ENCODE measurements around the gene ARAP1.

The ARAP1 gene

DNA sequence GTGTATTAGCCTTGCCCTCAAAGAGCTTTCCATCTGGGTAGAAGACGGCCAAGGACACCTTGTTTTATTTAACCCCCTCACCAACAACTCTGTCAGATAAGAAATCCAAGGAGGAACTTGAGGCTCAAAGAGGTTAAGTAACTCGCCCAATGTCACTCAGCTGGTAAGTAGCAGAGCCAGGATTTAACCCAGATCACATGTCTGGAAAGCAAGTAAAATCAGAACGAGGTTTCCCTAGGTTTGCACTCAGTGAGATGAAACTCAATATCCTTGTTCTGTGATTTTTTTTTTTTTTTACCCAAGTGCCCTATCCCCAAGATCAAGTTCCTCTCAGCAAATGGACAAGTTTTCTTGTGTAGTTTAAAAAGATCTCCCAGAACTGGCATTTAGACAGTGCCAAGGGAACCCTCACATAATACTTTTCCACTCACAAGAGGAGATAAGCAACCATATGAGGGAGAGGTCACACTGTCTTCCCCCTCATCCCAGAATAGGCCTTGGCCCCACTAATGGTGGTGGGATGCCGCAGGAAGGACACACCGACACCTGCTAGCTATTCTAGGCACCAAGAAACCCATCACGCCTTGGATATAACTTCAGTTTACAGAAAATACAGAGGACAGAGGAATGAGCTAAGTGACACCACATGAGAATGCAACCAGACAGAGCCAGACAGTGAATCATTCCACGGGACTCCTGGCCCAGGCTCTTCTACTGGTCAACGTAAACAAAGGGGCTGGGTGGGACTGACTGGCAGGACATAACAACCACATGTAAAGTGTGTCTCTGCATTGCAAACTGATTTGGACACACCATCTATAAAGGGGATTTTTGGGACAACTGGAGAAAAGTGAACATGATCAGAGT, 8.6 kb upstream of the ARAP1 start:
- DNase-seq, result no peak

DNA sequence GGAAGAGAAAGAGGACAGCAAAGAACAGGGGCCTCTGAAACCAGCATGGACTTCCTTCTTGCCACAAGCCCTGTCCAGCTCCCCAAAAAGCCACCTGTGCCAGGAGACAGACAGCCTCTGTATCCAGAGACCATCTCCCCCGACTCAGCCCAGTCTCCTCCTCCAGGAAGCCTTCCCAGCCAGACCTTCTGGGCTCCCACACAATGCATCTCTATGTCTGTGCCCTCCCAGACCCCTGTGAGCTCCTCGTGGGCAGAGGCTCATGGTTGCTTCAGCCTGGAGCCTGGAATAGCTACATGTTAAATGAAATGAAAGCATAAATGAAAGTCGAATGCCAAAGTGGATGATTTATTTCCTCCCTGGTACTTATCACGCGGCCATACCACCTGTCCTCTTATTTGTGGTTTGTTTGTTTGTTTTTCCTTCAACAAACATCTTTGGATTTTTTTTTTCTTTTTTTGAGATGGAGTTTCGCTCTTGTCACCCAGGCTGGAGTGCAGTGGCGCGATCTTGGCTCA, 7.3 kb upstream of the ARAP1 start:
- no peak for DNase-seq

DNA sequence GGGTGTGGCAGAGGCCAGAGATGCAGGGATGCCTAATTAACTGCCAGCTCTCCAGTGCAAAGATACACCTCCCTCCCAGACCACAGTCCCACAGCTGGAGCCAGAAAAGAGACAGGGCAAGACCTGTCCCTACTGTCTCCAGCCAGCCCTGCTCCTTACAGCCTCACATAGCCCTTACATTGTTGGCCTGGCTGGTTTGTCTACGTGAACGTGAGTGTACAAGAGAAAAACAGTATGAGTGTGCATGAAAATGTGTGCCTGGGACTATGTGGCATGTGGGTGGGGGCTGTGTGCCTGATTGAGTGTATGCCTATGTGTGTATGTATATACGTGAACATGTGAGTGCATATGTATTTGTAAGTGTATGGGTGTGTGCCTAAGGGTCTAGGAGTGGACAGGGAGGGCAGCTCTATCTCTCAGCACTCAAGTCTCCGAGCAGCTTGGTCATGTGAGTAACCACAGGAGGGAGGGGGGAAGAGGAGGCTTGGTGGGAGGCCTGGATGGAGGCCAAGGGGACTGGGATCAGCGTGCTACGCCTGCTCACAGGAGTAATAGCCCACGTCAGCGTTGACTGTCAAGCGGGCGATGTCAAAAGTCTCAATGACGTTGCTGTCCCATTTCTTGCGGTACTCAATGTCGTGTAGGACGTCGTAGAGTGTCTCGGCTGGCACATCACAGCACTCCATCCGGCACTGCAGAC, 6.6 kb upstream of the ARAP1 start:
- DNase-seq, result no peak

DNA sequence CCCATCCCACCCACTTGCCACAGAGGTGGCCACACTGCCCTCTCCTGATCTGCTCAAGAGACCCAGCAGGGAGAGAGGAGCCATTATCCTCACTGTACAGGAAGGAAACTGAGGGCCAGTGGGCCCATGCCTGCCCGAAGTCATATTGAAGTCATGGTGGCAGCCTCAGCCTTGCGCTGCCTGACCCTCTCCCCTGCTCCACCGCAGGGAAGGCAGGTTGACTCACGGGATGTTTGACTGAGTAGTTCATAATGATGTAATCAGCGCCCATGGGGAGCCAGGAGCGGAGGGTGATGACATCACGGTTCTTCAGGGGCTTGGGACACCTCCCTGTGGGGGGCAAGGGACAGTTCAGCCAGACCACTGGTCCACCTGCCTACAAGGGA, 6.1 kb upstream of the ARAP1 start:
- no peak for DNase-seq

DNA sequence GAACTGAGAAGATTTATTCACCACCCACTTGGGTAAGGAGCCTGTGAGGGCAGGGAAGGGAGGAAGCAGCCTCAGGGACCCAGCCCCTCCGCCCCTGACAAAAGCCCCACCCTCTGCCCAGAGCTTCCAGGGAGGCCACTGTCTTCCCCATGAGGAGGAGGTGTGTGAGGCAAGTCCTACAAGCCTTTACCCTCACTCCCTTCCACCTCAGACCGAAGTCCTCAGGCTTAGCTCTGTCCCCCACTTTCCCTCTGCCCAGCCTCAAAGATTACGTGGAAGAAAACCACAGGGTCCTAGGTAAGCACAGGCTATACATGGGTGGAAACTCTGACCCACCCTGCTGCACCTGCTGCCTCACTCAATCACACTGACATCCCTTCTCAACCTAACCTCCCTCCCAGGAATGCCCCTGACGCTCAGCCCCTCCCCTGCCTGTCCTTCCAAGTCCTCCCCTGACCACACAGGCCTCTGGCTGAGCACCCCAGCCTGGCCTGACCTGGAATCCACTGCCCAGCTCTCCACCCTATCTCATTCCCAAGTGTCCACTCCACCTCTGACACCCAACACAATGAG, 3.6 kb upstream of the ARAP1 start:
- DNase-seq, result no peak

DNA sequence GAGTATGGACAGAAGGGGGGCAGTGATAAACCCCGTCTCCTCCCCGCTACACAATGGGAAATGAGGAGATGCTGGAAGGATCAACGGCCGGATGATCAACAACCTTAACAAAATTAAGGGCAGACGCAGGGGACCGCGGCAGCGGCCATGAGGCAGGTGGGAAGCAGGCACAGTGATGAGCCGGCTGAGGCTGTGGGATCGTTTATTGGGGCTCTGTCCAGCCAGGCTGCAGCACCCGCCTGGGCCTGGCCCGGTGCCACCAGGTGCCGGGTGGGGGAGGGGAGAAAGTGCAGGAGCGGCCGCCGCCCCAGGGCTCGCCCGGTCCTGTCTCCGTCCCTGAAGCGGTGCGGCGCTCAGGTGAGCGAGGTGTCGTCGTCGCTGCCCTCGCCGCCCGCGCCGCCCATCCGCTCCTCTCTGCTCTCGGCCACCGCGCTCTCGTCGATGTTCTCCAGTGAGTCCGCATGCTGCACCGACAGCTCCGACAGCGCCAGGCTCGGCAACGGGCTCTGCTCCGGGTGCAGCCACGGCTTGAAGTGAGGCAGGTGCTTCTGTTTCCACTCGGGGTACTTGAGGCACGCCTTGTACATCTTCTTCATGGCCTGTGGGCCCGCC, 2.4 kb upstream of the ARAP1 start:
- no peak for DNase-seq

DNA sequence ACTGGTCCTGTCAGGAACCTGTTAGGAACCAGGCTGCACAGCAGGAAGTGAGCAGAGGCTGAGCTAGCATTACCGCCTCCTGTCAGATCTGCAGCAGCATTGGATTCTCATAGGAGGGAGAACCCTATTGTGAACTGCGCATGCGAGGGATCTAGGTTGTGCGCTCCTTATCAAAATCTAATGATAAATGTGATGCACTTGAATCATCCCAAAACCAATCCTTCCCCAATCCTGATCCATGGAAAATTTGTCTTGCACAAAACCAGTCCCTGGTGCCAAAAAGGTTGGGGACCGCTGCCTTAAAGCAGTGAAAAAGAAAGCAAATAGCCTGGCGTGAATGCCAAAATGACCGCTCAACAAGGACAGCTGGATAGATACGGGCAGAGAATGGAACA, 1.9 kb upstream of the ARAP1 start:
- DNase-seq, result no peak

DNA sequence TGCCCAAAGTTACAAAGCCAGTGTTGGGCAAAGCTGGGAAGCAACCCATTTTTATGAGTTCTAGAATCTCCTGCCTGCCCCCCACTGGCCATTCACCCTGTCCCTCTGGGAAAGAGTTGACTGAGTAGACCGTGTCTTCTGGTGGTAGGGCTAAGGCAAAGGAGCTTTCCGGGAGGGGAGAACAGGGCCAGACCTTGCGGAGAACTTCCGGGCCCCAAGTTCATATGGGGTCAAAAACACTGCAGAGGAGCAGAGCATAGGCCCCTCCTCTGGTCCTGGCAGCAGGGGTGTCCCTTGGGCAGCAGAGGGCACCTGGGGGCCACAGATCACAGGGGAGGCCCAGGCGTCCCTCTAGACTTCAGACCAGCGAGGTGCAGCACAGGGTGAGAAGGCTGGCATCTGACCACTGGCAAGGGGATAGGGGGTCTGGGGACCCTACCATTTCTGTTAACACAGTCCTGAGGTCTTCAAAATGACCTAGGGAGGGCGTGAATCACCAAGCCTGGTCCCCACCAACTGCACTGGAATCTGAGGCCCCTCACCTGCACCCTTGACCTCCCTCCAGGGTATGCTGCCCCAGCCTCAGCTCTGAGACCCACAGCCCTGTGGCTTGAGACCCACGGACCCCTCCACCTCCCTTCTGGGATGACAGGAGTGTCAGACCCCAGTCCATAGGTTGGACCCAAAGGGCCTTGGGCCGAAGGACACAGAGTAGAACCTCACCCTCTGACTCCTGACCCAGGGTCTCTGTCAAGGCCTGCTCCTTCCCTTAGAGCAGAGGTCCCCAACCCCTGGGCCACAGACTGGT, 1.3 kb upstream of the ARAP1 start:
- no peak for DNase-seq

DNA sequence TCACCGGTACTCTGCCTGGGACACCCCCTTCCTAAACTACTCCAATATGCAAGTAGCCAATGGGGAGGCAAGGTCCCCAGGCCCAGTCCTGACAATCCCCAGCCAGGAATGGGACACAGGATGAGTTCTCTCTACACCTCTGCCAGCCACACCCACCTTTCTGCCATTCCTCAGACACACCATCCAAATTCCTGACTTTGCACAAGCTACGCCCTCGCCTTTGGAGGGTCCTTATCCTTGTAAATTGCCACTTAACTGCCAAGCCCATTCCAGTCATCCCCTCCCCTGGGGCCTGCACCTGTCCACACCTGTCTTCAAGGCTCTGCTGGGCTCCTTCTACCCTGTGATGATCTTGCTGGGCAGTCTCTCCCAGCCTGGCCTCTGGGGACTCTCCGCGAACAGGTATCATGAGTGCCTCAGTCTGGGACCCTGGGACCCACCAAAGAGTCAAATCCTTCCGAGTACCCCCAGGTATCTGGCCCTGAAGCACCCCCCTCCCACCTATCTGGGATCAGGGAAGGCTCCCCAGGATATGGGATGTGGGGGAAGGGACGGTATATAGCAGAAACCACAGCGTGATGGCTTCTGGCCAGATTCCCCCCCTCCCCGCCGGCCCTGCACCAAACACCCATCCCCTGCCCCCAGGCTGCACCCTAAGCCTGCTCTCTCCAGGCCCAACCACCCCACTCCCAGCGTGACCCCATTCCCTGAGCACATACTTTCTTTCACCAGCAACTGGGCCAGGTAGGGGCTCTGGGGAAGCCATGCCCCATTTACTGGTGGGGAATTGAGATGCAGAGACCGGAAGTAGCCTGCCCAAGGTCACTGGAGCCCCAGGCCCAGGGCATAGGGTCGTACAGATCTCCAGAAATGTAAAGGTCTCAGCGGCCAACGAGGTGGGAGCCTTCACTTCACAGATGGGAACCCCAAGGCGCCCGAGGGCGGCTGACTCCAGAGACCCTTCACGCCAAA, 806 bp downstream of the ARAP1 start:
- DNase-seq, result no peak

DNA sequence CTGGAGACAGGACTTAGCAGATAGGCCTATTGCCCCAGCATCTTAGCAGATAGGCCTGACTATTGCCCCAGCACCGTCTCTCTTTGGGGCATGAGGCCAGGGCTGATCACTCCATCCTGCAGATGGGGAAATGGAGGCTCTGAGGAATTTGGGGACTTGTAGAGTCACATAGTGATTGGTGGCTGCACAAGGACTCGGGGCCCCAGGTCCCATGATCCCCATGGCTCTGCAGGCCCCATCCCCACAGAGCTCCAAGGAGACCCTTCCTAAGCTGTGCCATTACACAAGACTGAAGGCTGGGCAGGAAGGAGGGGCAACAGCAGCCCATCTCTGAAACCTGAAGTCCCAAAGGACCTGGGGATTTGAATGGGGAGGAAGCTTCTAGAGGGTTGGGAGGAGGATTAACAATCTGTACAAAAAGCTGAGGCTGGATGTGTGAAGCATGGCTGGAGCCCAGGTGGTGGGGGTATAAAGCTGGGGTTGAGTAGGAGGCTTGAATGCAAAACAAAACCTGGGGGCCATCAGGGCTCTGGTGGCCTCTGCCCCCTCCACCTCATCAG, 1.6 kb downstream of the ARAP1 start:
- no peak for DNase-seq

DNA sequence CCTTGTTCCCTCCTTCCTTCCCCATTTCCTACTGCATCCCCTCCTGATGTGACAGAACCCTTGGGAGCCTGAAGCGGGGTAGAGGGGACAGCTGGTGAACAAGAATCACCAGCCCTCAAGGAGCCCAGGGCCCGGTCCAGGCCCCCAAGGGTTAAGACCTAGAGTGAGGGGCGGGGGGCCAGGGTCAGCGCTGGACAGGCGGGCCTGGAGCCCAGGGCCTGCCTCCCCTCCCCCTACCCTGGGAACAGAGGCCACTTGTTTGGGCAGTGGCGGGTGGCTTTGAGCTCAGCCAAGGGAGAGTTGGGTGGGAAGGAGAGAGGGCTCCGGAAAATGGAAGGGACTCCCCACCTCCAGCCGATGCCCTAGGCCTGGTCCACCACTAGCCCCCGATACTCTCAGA, 2.1 kb downstream of the ARAP1 start:
- no peak for DNase-seq

DNA sequence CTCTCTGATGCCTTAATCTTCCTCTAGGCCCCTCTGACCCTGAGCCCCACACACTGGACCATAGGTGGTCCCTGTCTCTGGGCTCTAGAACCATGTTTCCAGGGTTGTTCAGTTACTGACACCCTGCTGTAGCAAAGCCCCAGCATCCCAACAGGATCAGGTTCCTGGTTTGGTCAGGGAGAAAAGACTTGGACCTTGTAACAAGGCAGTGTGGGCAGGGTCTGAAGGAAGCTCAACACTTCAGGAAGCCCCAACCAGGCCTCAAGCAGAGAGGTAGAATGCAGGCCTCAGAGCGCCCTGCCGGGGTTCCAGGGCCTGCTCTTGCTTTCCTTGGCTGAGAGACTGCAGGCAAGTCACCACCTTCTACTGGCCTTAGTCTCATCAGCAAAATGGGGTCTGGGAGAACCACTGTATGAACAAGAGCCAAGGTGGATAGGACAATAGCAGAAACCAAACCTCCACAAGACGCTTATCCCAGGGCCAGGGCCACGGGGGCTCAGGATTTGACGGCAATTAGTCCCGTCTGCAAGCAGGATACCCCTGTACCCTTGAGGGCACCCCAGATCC, 4.8 kb downstream of the ARAP1 start:
- DNase-seq, result no peak

DNA sequence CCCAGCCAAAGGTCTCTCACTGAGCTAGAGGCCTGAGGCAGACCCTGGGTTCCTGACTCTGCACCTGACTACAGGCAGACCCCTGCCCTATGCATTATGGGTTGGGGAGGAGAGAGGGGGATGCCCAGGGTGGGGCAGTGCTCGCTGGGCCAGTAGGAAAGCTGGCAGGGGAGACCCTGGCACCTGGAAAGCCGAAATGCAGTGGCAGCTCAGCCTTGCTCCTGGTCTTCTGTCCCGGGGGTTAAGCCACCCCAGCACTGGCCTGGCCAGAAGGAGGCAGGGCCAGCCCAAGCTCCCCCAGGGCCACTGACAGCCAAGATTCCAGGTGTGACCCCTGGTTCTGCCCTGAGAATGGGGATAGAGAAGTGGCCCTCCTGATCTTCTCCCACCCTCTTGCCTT, 5.4 kb downstream of the ARAP1 start:
- DNase-seq, result no peak

DNA sequence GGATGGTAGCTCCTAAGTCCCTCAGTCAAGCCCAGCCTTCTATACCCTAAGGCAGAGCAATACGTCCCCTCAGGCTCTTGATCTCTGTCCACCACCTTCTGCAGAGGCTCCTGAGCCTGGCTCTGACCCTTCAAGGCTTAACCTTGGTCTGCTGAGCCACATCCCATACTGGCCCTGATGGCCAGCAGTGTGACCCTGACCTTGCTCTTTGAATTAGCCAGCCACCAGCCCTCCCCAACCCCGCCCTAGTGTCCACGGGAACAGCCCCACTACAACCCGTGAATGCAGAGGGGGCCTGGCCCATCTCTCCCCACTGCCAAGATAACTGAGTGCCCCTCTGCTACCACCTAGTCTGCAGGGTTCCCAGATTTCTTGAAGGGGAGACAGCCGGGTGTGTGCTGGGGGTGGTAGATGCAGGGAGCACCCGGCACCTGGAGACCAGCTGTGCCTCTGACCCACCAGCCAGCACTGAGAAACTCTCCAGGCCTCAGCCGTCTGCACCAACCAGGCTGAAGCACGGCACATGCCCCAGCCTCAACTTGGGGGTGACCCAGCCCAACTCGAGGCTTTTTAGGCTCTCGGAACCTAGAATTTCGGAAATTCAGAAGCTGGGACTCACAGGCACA, 6.2 kb downstream of the ARAP1 start:
- no peak for DNase-seq

DNA sequence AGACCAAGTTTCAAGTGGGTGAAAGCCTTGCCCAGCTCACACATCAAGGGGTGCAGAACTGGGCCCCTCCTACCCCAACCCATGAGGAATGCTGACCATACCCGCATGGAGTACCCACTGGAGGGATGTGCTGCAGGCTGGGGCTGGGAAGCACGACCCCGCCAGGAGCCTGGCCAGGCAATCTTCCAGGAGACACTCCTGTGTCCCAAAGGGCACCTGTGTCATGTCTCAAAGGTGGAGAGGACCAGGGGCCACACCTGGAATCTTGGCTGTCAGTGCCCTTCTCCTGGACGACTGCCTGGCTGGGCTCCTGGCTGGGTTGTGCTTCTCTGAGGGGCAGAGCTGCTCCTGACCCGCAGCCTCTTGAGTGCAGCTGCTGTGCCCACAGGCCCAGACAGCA, 6.7 kb downstream of the ARAP1 start:
- no peak for DNase-seq

DNA sequence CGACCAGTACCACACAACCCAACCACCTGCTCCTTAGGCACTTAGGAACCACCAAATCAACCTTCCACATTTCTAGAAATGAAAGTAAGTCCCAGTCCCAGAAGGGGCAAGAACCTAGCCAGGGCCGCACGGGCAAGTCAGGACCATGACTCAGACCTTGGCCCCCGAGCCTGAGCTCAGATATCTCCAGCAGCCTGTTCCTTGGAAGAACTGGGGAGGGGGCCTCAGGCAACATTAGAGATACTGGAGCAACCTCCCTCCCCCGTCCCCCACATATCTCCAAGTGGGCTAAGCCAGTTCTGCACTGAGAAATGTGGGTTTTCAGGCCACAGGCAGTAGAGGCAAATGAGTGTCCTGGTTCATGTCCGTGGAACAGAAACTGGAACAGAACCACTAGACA, 7.7 kb downstream of the ARAP1 start:
- DNase-seq, result no peak

DNA sequence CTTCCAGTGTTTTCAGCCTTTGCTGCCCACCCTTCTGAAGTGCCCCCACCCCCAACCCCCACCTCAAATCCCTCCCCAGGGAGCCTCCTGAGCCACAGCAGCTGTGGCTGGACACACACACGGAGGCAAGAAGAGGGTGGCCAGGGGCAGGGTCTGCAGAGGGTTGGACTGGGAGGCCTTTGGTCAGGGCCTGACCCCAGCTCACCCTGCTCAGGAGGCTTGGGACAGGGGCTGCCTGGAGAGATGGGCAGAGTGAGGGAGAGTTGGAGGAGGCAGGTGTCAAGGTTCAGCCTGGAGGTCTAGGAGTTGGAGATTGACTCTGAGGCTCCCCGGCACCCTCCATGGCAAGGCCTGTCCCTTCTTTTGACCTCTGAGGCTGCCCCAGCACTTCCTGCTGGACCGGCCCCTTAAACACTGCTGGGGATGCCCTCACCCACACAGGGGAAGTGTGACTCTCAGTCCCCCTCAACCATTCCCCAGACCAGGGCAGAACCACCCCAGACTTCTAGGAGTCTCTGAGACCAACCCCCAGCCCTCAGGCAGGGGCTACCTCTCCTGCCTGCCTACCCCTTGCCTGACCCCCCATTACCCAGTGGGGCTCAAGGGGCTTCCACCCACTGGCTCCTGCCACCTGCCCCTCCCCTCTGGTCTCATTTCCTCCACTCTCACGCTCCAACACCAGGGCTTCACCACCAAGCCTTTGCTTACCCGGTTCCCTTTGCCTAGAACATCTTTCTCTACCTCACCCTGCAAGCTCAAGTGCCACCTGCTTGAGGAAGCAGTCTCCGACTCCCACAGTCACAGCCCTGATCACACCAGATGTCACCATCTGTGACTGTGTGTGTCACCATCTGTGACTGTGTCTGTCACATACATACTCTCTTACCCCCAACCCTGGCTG, 8.6 kb downstream of the ARAP1 start:
- DNase-seq, result no peak

DNA sequence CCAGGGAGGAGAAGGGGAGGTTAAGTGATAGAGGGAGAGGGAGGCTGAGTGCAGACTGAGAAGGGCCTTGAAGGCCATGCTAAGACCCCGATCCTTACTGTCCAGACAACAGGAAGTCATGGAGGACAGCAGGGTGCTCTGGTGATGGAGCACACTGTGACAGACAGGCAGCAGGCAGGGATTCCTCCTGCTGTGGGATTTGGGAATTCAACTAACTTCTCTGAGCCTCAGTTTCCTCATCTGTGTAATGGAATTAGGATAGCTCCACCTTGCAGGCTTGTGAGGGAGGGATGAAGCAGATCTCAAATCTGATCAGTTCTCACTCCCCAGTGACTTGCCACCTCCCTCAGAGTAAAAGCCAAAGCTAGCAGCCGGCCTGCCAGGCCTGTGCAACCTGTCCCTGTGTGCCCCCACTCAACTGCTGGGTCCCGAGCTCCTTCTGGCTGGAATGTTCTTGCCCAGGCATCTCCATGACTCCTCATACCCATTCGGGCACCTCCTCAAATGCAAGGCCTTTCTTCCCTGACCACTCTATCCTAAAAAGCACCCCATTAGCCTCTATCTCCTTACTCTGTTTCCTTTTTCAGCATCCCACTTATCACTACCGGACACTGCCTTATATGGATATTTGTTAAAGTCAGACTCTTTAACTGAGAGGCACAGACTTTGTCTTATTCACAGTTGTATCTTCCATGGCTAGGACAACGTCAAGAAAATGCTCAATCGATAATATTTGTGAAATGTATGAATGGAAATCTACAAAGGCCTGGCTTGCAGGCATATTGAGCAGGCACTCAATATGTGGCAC, 9.5 kb downstream of the ARAP1 start:
- no peak for DNase-seq
